Globus pallidus (tissue), 1 donor: Measurements from ENCODE around the gene PROX1.

Source experiments
- DNase-seq: peaks from one replicate; pipeline ENCODE4 v3.0.0-alpha.2; 2015; ENCODE audit warnings: low spot score

PROX1 gene

GRCh38 chr1:214022229-214022791, 34.5 kb downstream of the PROX1 start:
- DNase-seq: peak; percentile 31

GRCh38 chr1:214022810-214023425, 35.1 kb downstream of the PROX1 start:
- DNase-seq: no peak

- DNase-seq: peak; percentile 37
Measured at GRCh38 chr1:214026985-214027384, 39.2 kb downstream of the PROX1 start.

GRCh38 chr1:214027498-214027897, 39.7 kb downstream of the PROX1 start:
- DNase-seq: no peak

- no peak for DNase-seq
Measured at GRCh38 chr1:214028095-214028494, 40.3 kb downstream of the PROX1 start.

- DNase-seq: peak; percentile 40
Measured at GRCh38 chr1:214028649-214029406, 41.1 kb downstream of the PROX1 start.

GRCh38 chr1:214029796-214030195, 42.0 kb downstream of the PROX1 start:
- peak; percentile 74 for DNase-seq

- peak; percentile 32 for DNase-seq
Measured at GRCh38 chr1:214031267-214031650, 43.5 kb downstream of the PROX1 start.

- no peak for DNase-seq
Measured at GRCh38 chr1:214037468-214037867, 49.7 kb downstream of the PROX1 start.

- no peak for DNase-seq
Measured at GRCh38 chr1:214039394-214040018, 51.7 kb downstream of the PROX1 start.

- no peak for DNase-seq
Measured at GRCh38 chr1:214043167-214043566, 55.4 kb downstream of the PROX1 start.

GRCh38 chr1:214044438-214045214, 56.9 kb downstream of the PROX1 start:
- no peak for DNase-seq

GRCh38 chr1:214050513-214051401, 63.0 kb downstream of the PROX1 start:
- no peak for DNase-seq

- no peak for DNase-seq
Measured at GRCh38 chr1:214051786-214052185, 64.0 kb downstream of the PROX1 start.

GRCh38 chr1:214058076-214058475, 70.3 kb downstream of the PROX1 start:
- no peak for DNase-seq

GRCh38 chr1:214066190-214066589, 78.4 kb downstream of the PROX1 start:
- DNase-seq: no peak

- no peak for DNase-seq
Measured at GRCh38 chr1:214066936-214067335, 79.2 kb downstream of the PROX1 start.

- no peak for DNase-seq
Measured at GRCh38 chr1:214067397-214067796, 79.6 kb downstream of the PROX1 start.

- DNase-seq: no peak
Measured at GRCh38 chr1:214067853-214068703, 80.3 kb downstream of the PROX1 start.

GRCh38 chr1:214068979-214069378, 81.2 kb downstream of the PROX1 start:
- no peak for DNase-seq
